CD4-positive, alpha-beta T cell (primary cell): ENCODE results near the gene SLC4A5. TPM values are rescaled to one million over a fixed set of nuclear protein-coding genes. Genes with fewer than 3 reads are reported as not detected.

Experiments
- ATAC-seq: fragments of 200-7000 bp; cut with Tn5 transposase; one replicate; pipeline ENCODE4 v1.10.0; 2022; ENCODE audit warnings: mild to moderate bottlenecking; ENCODE audit not compliant: poor library complexity
- CTCF ChIA-PET: fragments of 350-600 bp; sonication (Branson Sonifier 250); formaldehyde crosslinking; loops from one replicate; lab custom pipeline; 2021; ENCODE audit warnings: antibody characterized with exemption, inconsistent platforms; lab: Charles Lee
- POLR2A ChIA-PET: fragments of 350-600 bp; sonication (Branson Sonifier 250); formaldehyde crosslinking; loops from one replicate; lab custom pipeline; 2021; ENCODE audit warnings: antibody characterized with exemption, inconsistent platforms; lab: Charles Lee
- DNase-seq, 14 experiments: peaks; one replicate each; pipeline ENCODE4 v3.0.0-alpha.2; 2013 to 2020; ENCODE audit warnings: mixed read lengths in 2 of 14
- H3K27ac ChIP-seq, 2 donors: one replicate each; pipeline versions ENCODE4 v1.5.1 to v1.7.0; 2013; ENCODE audit warnings: low read length in 2 of 2, low read depth in 1 of 2, mild to moderate bottlenecking in 1 of 2
- H3K27me3 ChIP-seq, 2 experiments: 1 replicate in 1 of 2; 2 replicates in 1 of 2; pipeline versions ENCODE4 v1.6.1 to v1.7.0; 2013; ENCODE audit warnings: low read length in 2 of 2, control low read depth in 1 of 2, mild to moderate bottlenecking in 1 of 2, moderate library complexity in 1 of 2; ENCODE audit not compliant: insufficient read depth in 2 of 2, control insufficient read depth in 1 of 2
- H3K36me3 ChIP-seq: one replicate; pipeline ENCODE4 v1.6.1; 2013; ENCODE audit warnings: low read length, control low read depth; ENCODE audit not compliant: insufficient read depth
- H3K4me1 ChIP-seq: one replicate; pipeline ENCODE4 v1.6.1; 2013; ENCODE audit warnings: low read length, control low read depth; ENCODE audit not compliant: insufficient read depth
- H3K4me3 ChIP-seq: one replicate; pipeline ENCODE4 v1.5.1; 2013; ENCODE audit warnings: mild to moderate bottlenecking, low read length, moderate library complexity
- H3K9me3 ChIP-seq, 2 experiments: 1 replicate in 1 of 2; 2 replicates in 1 of 2; pipeline versions ENCODE4 v1.6.1 to v1.7.0; 2013; ENCODE audit warnings: low read length in 2 of 2, mild to moderate bottlenecking in 2 of 2, control low read depth in 1 of 2, moderate library complexity in 1 of 2; ENCODE audit not compliant: control insufficient read depth in 1 of 2, insufficient read depth in 1 of 2
- H3K27ac Mint-ChIP-seq: one replicate; pipeline ENCODE4 v1.8.0; 2020; ENCODE audit warnings: mixed read lengths
- H3K27me3 Mint-ChIP-seq: one replicate; pipeline ENCODE4 v1.8.0; 2021; ENCODE audit warnings: mixed read lengths
- H3K36me3 Mint-ChIP-seq: one replicate; pipeline ENCODE4 v1.8.0; 2021; ENCODE audit warnings: low read depth, mixed read lengths
- H3K4me1 Mint-ChIP-seq: one replicate; pipeline ENCODE4 v1.8.0; 2021; ENCODE audit warnings: low read depth, mixed read lengths
- H3K4me3 Mint-ChIP-seq: one replicate; pipeline ENCODE4 v1.8.0; 2020; ENCODE audit warnings: mild to moderate bottlenecking, mixed read lengths
- H3K9me3 Mint-ChIP-seq: one replicate; pipeline ENCODE4 v1.8.0; 2020; ENCODE audit warnings: mixed read lengths
- intact Hi-C, 2 experiments: fragments of 100-400 bp; cut with DNase I in 1 of 2; cut with micrococcal nuclease in 1 of 2; formaldehyde crosslinking; loops; one replicate each; pipeline versions ENCODE4 v1.15.1 to v1.9.0; 2023 to 2025; cut with DNase I, micrococcal nuclease
- total RNA-seq, 174 experiments: library from RNA in 2 of 174; stranded (reverse) in 2 of 174; gene quantifications; one replicate each; pipeline ENCODE4 v1.2.3 and lab custom pipeline; 2021 to 2026
- TF ChIP-seq, protein P1 (sequence below): fragments of 200-600 bp; IDR thresholded peaks from one replicate; pipeline ENCODE4 v1.8.0; 2022; ENCODE audit warnings: antibody characterized with exemption, mild to moderate bottlenecking

Gene SLC4A5
- total RNA-seq, 2 experiments from 2014 or later = 7.8 to 10.4 TPM

DNA sequence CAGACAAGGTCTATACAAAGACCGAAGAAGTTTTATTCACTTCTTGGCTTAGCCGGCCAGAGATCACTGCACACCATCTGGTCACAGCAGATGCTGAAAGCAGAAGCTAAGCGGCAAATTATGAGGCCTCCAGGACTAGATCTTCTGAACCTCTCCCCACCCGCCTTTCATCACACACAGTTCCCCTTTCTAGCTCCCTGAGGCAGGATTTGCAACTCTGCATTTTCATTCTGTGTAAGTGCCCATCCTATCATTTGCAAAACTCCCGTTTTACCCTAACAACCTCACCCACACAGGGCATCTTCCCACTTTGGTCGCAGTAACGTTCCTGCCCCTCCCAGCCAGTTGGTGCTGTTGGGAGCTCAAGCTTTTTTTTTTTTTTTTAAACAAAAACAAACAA lies 161.5 kb downstream of the SLC4A5 start:
- Histone ChIP-seq H3K4me3 (no peak overlapping the region), H3K27ac (no peak overlapping the region), H3K36me3 (no peaks in the 10 kb centered on the region), H3K9me3 (peaks cover 0 to 4% of the 10 kb centered on the region in 2 experiments), H3K4me1 (peaks cover 19% of the 10 kb centered on the region), H3K27me3 (no peaks in the 10 kb centered on the region)
- intact Hi-C loops = no loop called here
- CTCF ChIA-PET = no interaction called here
- H3K4me1 Mint-ChIP-seq = peaks cover 19% of the 10 kb centered on the region
- H3K9me3 Mint-ChIP-seq = no peaks in the 10 kb centered on the region
- TF ChIP-seq, protein P1, sequence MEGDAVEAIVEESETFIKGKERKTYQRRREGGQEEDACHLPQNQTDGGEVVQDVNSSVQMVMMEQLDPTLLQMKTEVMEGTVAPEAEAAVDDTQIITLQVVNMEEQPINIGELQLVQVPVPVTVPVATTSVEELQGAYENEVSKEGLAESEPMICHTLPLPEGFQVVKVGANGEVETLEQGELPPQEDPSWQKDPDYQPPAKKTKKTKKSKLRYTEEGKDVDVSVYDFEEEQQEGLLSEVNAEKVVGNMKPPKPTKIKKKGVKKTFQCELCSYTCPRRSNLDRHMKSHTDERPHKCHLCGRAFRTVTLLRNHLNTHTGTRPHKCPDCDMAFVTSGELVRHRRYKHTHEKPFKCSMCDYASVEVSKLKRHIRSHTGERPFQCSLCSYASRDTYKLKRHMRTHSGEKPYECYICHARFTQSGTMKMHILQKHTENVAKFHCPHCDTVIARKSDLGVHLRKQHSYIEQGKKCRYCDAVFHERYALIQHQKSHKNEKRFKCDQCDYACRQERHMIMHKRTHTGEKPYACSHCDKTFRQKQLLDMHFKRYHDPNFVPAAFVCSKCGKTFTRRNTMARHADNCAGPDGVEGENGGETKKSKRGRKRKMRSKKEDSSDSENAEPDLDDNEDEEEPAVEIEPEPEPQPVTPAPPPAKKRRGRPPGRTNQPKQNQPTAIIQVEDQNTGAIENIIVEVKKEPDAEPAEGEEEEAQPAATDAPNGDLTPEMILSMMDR = no peak
- peak overlapping the region; percentile 23 for H3K4me3 Mint-ChIP-seq
- POLR2A ChIA-PET = interaction anchor here (0.9 kb wide), 1 partner anchor 17 kb away, joined by 3 read pairs; the partner anchor contains the start of gene MTHFD2
- DNase-seq = peak in 3 of 14 experiments; percentile 38 to 64 (median 61)
- H3K27ac Mint-ChIP-seq = no peak overlapping the region
- H3K27me3 Mint-ChIP-seq = no peaks in the 10 kb centered on the region
- H3K36me3 Mint-ChIP-seq = peaks cover 14% of the 10 kb centered on the region
- ATAC-seq = no peak

DNA sequence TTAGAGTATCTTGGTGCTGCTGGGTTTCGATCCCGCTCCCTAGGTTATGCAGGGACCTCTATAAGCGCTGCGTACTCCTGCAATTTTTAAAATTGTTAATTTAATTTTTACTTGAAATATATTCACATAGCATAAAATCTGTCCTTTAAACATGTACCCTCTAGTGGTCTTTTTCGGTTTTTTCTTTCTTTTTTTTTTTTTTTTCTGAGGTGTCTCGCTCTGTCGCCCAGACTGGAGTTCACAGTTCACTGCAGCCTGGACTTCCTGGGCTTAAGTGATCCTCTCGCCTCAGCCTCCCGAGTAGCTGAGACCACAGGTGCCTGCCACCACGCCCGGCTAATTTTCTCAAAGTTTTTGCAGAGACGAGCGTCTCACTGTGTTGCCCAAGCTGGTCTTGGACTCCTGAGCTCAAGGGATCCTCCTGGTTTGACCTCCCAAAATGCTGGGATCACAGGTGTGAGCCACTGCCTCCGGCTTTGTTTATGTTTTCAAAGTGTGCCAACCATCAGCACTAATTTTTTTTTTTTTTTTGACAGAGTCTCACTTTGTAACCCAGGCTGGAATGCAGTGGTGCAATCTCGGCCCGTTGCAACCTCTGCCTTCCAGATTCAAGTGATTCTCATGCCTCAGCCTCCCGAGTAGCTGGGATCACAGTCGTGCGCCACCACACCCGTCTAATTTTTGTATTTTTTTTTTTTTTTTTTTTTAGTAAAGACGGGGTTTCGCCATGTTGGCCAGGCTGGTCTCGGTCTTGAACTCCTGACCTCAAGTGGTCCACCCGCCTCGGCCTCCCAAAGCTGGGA lies 164.0 kb downstream of the SLC4A5 start:
- POLR2A ChIA-PET = interaction anchor here (0.5 to 2.9 kb wide), 35 partner anchors 11 to 793 kb away, joined by 3 to 105 read pairs (median 5); partner anchors contain the start of genes ALMS1, BOLA3, C2orf81 and DGUOK
- no peaks in the 10 kb centered on the region for H3K36me3 ChIP-seq
- H3K27me3 ChIP-seq = no peaks in the 10 kb centered on the region
- H3K4me1 Mint-ChIP-seq = peaks cover 36% of the 10 kb centered on the region
- CTCF ChIA-PET = interaction anchor here (0.7 to 4.1 kb wide), 11 partner anchors 13 to 488 kb away, joined by 3 to 35 read pairs (median 6); partner anchors contain the start of genes BOLA3, MTHFD2, STAMBP and TPRKB
- intact Hi-C loops = loop anchor here in 1 of 2 experiments (2.0 to 5.0 kb wide), 3 partner anchors 30 to 440 kb away; no protein-coding TSS in a partner anchor
- TF ChIP-seq, protein P1 = peak; percentile 48
- H3K27ac Mint-ChIP-seq = peak overlapping the region; percentile 91
- peak; percentile 49 for ATAC-seq
- H3K4me3 Mint-ChIP-seq = peak overlapping the region; percentile 95
- no peaks in the 10 kb centered on the region for H3K9me3 ChIP-seq
- H3K36me3 Mint-ChIP-seq = peaks cover 37% of the 10 kb centered on the region
- H3K9me3 Mint-ChIP-seq = no peaks in the 10 kb centered on the region
- H3K4me3 ChIP-seq = peak overlapping the region; percentile 62
- H3K27me3 Mint-ChIP-seq = no peaks in the 10 kb centered on the region
- peaks cover 29% of the 10 kb centered on the region for H3K4me1 ChIP-seq
- H3K27ac ChIP-seq = peak overlapping the region in 1 of 2 donors; percentile 20
- no peak for DNase-seq

DNA sequence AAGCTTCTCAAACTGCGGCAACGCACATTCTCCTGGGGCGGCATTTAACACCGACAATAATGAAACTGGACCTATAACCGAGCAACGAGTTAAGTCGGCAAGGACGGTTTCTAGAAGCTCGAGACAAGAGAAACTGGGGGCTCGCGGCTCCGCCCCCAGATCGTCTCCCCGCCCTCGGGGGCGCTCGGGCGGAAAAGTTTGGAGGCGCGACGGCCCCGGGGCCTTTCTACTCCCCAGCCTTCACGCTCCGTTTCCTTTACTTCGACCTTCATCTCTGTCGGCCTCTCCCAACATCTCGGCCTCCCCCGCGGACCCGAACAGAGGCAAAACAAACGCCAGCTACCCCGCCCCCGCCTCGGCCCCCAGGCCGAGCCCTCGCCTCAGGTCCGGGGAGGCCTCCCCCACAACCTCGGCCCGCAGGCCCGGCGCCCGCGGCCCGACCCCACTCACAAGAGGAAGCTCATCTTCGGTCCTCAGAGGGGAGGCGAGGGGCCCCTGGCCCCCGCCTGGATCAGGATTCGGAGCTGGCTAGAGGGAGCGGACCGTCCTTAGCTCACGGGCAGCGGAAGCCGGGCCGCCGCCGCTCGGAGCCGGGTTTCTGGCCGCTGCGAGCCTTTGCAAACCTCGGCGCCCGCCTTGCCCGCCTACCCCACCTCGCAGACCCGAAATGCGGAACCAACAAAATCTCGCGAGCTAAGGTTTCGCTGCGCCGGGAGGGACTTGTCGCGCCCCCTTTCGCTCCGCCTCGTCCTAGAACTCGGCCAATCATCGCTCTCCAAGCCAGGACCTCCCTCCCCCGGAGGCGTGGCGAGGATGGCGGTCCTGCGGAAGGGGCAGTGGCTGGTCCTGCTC lies 164.8 kb downstream of the SLC4A5 start, which contains the start of gene MOB1A:
MOB1A (minus strand) TSS at position 669 of the 852 bp plus-strand sequence; CDS start at position 464, 205 bp downstream.
- ChIA-PET POLR2A (interaction anchor here (0.5 to 2.9 kb wide), 38 partner anchors 10 to 792 kb away, joined by 3 to 105 read pairs (median 5); partner anchors contain the start of genes ALMS1, BOLA3, C2orf81 and DGUOK), CTCF (interaction anchor here (0.7 to 4.1 kb wide), 12 partner anchors 14 to 489 kb away, joined by 3 to 35 read pairs (median 6); partner anchors contain the start of genes BOLA3, MTHFD2, STAMBP and TPRKB)
- peak within 1 kb of the TSS; percentile 89 to 96 for H3K27ac ChIP-seq
- no peaks in the 10 kb centered on the region for H3K9me3 Mint-ChIP-seq
- H3K4me1 ChIP-seq = peaks cover 35% of the 10 kb centered on the region
- H3K36me3 Mint-ChIP-seq = peaks cover 37% of the 10 kb centered on the region
- ATAC-seq = peak; percentile 95
- peaks cover 39% of the 10 kb centered on the region for H3K4me1 Mint-ChIP-seq
- H3K27me3 ChIP-seq = no peaks in the 10 kb centered on the region
- TF ChIP-seq, protein P1 = no peak
- peak; percentile 93 to 99 (median 97) for DNase-seq
- H3K36me3 ChIP-seq = no peaks in the 10 kb centered on the region
- peak within 1 kb of the TSS; percentile 95 for H3K4me3 Mint-ChIP-seq
- H3K27me3 Mint-ChIP-seq = no peaks in the 10 kb centered on the region
- H3K27ac Mint-ChIP-seq = peak within 1 kb of the TSS; percentile 91
- no peaks in the 10 kb centered on the region for H3K9me3 ChIP-seq
- peak within 1 kb of the TSS; percentile 62 for H3K4me3 ChIP-seq
- intact Hi-C loops = loop anchor here in 1 of 2 experiments (1.0 to 5.0 kb wide), 5 partner anchors 21 to 440 kb away; no protein-coding TSS in a partner anchor
